ENCODE results near the gene MKRN1.

DNA sequence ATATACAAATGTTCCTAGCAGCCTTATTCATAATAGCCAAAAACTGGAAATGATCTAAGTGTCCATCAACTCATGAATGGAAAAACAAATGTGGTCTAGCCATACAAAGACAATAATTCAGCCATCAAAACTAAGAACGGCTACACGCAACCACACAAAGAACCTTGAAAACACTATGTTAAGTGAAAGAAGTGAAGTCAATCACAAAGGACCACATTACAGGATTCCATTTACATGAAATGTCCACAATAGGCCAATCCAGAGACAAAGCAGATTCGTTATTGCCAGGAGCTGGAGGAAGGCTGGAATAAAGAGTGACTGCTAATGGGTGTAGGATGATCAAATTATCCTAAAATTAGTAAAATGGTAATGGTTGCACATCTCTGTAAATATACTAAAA, 21.1 kb downstream of the MKRN1 start:
- TF ChIP-seq, protein P1, sequence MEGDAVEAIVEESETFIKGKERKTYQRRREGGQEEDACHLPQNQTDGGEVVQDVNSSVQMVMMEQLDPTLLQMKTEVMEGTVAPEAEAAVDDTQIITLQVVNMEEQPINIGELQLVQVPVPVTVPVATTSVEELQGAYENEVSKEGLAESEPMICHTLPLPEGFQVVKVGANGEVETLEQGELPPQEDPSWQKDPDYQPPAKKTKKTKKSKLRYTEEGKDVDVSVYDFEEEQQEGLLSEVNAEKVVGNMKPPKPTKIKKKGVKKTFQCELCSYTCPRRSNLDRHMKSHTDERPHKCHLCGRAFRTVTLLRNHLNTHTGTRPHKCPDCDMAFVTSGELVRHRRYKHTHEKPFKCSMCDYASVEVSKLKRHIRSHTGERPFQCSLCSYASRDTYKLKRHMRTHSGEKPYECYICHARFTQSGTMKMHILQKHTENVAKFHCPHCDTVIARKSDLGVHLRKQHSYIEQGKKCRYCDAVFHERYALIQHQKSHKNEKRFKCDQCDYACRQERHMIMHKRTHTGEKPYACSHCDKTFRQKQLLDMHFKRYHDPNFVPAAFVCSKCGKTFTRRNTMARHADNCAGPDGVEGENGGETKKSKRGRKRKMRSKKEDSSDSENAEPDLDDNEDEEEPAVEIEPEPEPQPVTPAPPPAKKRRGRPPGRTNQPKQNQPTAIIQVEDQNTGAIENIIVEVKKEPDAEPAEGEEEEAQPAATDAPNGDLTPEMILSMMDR (IDR thresholded peaks at IDR 0.05), result no peak
- TF ChIP-seq POLR2A (IDR thresholded peaks at IDR 0.05) (no peak), EP300 (IDR thresholded peaks at IDR 0.05) (no peak), POLR2AphosphoS5 (IDR thresholded peaks at IDR 0.05) (no peak)

All from suprapubic skin (tissue), 4 donors.